SKM-1 (cell line): ENCODE results near the gene SMIM14.
"Not testable (repeated sequence)": the region's sequence is repeated elsewhere in the genome, so short reads cannot be mapped to it uniquely, and the experiment has no call there.

Source experiments
- DNase-seq: peaks from one replicate; lab custom pipeline; 2025; ENCODE audit not compliant: unreplicated experiment; lab: John Stamatoyannopoulos, UW

Gene SMIM14

GRCh38 chr4:39597695-39598381 lies 40.8 kb downstream of the SMIM14 start:
- no peak for DNase-seq

GRCh38 chr4:39596971-39597370 lies 41.7 kb downstream of the SMIM14 start:
- no peak for DNase-seq

GRCh38 chr4:39591290-39591689 lies 47.4 kb downstream of the SMIM14 start:
- no peak for DNase-seq

GRCh38 chr4:39587881-39588280 lies 50.8 kb downstream of the SMIM14 start:
- DNase-seq = no peak

GRCh38 chr4:39574946-39575345 lies 63.7 kb downstream of the SMIM14 start:
- DNase-seq = no peak

GRCh38 chr4:39571504-39571903 lies 67.2 kb downstream of the SMIM14 start:
- DNase-seq = no peak

- DNase-seq = no peak
These were observed 67.6 kb downstream of the SMIM14 start for GRCh38 chr4:39571054-39571453.

GRCh38 chr4:39569209-39569608 lies 69.5 kb downstream of the SMIM14 start:
- DNase-seq = no peak

GRCh38 chr4:39568805-39569204 lies 69.9 kb downstream of the SMIM14 start:
- no peak for DNase-seq

- DNase-seq = no peak
These were observed 72.6 kb downstream of the SMIM14 start for GRCh38 chr4:39565878-39566600.

GRCh38 chr4:39563346-39563847 lies 75.3 kb downstream of the SMIM14 start:
- DNase-seq = no peak

GRCh38 chr4:39562792-39563191 lies 75.9 kb downstream of the SMIM14 start:
- DNase-seq = no peak

GRCh38 chr4:39559626-39560025 lies 79.0 kb downstream of the SMIM14 start:
- DNase-seq = no peak

GRCh38 chr4:39555472-39555871 lies 83.2 kb downstream of the SMIM14 start:
- DNase-seq = no peak

GRCh38 chr4:39548425-39549067 lies 90.1 kb downstream of the SMIM14 start:
- no peak for DNase-seq

GRCh38 chr4:39544580-39545315 lies 93.9 kb downstream of the SMIM14 start:
- no peak for DNase-seq

GRCh38 chr4:39544080-39544479 lies 94.6 kb downstream of the SMIM14 start:
- DNase-seq = not testable (repeated sequence)

GRCh38 chr4:39543034-39543433 lies 95.6 kb downstream of the SMIM14 start:
- no peak for DNase-seq

GRCh38 chr4:39542611-39543012 lies 96.1 kb downstream of the SMIM14 start:
- no peak for DNase-seq

- DNase-seq = no peak
These were observed 96.6 kb downstream of the SMIM14 start for GRCh38 chr4:39541987-39542610.

GRCh38 chr4:39539089-39539611 lies 99.5 kb downstream of the SMIM14 start:
- no peak for DNase-seq
